Panc1 (cell line): Measurements from ENCODE around the gene TMEM167A. TPM values are rescaled to one million over a fixed set of nuclear protein-coding genes. Genes with fewer than 3 reads are reported as not detected.

ENCODE experiments used
- ATAC-seq: fragments of 200-7000 bp; cut with Tn5 transposase; 2 replicates; pipeline ENCODE4 v1.9.1; 2020; ENCODE audit warnings: mild to moderate bottlenecking, moderate library complexity
- BruUV-seq: library from RNA; stranded (reverse); fragments of 400-500 nt; replicated peaks from 2 replicates; lab custom pipeline; 2021; lab: Mats Ljungman, UMichigan
- CTCF ChIA-PET: fragments of 300-600 bp; sonication (Branson Sonifier 250); formaldehyde crosslinking; loops from one replicate; lab custom pipeline; 2022; ENCODE audit warnings: antibody characterized with exemption; lab: Charles Lee
- POLR2A ChIA-PET: fragments of 300-600 bp; sonication (Branson Sonifier 250); formaldehyde crosslinking; loops from one replicate; lab custom pipeline; 2022; ENCODE audit warnings: antibody characterized with exemption; lab: Charles Lee
- DNase-seq: peaks from one replicate; pipeline ENCODE4 v3.0.0-alpha.2; 2010; ENCODE audit warnings: low read depth, low spot score
- H3K27ac ChIP-seq: 2 replicates; pipeline ENCODE4 v1.5.1; 2011; ENCODE audit warnings: mild to moderate bottlenecking, low read length, inconsistent platforms
- H3K27me3 ChIP-seq: fragments of 200-500 bp; sonication (Bioruptor generic); 2 replicates; pipeline ENCODE4 v1.6.0; 2014; ENCODE audit warnings: low read length, inconsistent platforms; ENCODE audit not compliant: control insufficient read depth, insufficient read depth
- H3K36me3 ChIP-seq: fragments of 200-500 bp; sonication (Bioruptor generic); 2 replicates; pipeline ENCODE4 v1.5.1; 2014; ENCODE audit warnings: inconsistent platforms, mild to moderate bottlenecking, low read length, moderate library complexity; ENCODE audit not compliant: control insufficient read depth, insufficient read depth
- H3K4me1 ChIP-seq: 2 replicates; pipeline ENCODE4 v1.5.1; 2011; ENCODE audit warnings: inconsistent platforms, mild to moderate bottlenecking, low read length, moderate library complexity; ENCODE audit not compliant: control insufficient read depth, insufficient read depth
- H3K4me3 ChIP-seq, 2 experiments: 2 replicates each; pipeline ENCODE4 v1.5.1; 2011 to 2012; ENCODE audit warnings: low read depth in 2 of 2, low read length in 2 of 2, mild to moderate bottlenecking in 2 of 2, inconsistent platforms in 1 of 2, moderate library complexity in 1 of 2
- H3K9me3 ChIP-seq: fragments of 200-500 bp; sonication (Bioruptor generic); 2 replicates; pipeline ENCODE4 v1.5.1; 2014; ENCODE audit warnings: low read depth, mild to moderate bottlenecking, inconsistent platforms, low read length, moderate library complexity; ENCODE audit not compliant: control insufficient read depth, insufficient read depth
- POLR2AphosphoS5 ChIP-seq: IDR thresholded peaks from 2 replicates; pipeline ENCODE4 v1.6.1; 2012; ENCODE audit warnings: mild to moderate bottlenecking, low read depth, low read length, moderate library complexity
- SIN3A ChIP-seq: IDR thresholded peaks from 2 replicates; pipeline ENCODE4 v1.6.1; 2012; ENCODE audit warnings: low read depth, mild to moderate bottlenecking, low read length, moderate library complexity, borderline replicate concordance; ENCODE audit not compliant: insufficient read depth
- TCF7L2 ChIP-seq: IDR thresholded peaks from 2 replicates; pipeline ENCODE4 v1.6.1; 2011; ENCODE audit warnings: mild to moderate bottlenecking, low read depth, low read length, inconsistent platforms
- in situ Hi-C: cut with HindIII; loops from 2 replicates; pipeline ENCODE4 v1.10.0; 2016; ENCODE audit warnings: low sequenced_read_pairs, low pct_unique_long_range_greater_than_20kb
- intact Hi-C: fragments of 100-400 bp; cut with micrococcal nuclease; formaldehyde crosslinking; loops from one replicate; pipeline ENCODE4 v1.10.0; 2022; ENCODE audit not compliant: unreplicated experiment
- total RNA-seq: library from RNA; stranded (reverse); gene quantifications from one replicate; pipeline ENCODE4 v1.2.1, GENCODE V29; 2021; ENCODE audit not compliant: unreplicated experiment
- TF ChIP-seq, protein P1 (sequence below), 2 experiments: IDR thresholded peaks; 2 replicates each; pipeline ENCODE4 v1.6.1; 2011 to 2012; ENCODE audit warnings: low read depth in 2 of 2, control low read depth in 1 of 2, low read length in 1 of 2, mild to moderate bottlenecking in 1 of 2, moderate library complexity in 1 of 2; ENCODE audit not compliant: insufficient read depth in 1 of 2
- TF ChIP-seq, protein P2 (sequence below): fragments of 450-650 bp; IDR thresholded peaks from 2 replicates; pipeline ENCODE4 v1.5.1; 2017; ENCODE audit warnings: mild to moderate bottlenecking

The TMEM167A gene
- total RNA-seq, 1 experiment from 2014 or later = 117 TPM

- ChIA-PET POLR2A (no interaction called here), CTCF (no interaction called here)
- TF ChIP-seq POLR2AphosphoS5 (no peak), TCF7L2 (no peak), SIN3A (no peak)
- TF ChIP-seq, protein P1, sequence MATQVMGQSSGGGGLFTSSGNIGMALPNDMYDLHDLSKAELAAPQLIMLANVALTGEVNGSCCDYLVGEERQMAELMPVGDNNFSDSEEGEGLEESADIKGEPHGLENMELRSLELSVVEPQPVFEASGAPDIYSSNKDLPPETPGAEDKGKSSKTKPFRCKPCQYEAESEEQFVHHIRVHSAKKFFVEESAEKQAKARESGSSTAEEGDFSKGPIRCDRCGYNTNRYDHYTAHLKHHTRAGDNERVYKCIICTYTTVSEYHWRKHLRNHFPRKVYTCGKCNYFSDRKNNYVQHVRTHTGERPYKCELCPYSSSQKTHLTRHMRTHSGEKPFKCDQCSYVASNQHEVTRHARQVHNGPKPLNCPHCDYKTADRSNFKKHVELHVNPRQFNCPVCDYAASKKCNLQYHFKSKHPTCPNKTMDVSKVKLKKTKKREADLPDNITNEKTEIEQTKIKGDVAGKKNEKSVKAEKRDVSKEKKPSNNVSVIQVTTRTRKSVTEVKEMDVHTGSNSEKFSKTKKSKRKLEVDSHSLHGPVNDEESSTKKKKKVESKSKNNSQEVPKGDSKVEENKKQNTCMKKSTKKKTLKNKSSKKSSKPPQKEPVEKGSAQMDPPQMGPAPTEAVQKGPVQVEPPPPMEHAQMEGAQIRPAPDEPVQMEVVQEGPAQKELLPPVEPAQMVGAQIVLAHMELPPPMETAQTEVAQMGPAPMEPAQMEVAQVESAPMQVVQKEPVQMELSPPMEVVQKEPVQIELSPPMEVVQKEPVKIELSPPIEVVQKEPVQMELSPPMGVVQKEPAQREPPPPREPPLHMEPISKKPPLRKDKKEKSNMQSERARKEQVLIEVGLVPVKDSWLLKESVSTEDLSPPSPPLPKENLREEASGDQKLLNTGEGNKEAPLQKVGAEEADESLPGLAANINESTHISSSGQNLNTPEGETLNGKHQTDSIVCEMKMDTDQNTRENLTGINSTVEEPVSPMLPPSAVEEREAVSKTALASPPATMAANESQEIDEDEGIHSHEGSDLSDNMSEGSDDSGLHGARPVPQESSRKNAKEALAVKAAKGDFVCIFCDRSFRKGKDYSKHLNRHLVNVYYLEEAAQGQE (IDR thresholded peaks at IDR 0.05; ENCODE audit: insufficient read depth in 1 of 2, low read depth in 2 of 2, low read length in 1 of 2) = no peak
- TF ChIP-seq, protein P2, sequence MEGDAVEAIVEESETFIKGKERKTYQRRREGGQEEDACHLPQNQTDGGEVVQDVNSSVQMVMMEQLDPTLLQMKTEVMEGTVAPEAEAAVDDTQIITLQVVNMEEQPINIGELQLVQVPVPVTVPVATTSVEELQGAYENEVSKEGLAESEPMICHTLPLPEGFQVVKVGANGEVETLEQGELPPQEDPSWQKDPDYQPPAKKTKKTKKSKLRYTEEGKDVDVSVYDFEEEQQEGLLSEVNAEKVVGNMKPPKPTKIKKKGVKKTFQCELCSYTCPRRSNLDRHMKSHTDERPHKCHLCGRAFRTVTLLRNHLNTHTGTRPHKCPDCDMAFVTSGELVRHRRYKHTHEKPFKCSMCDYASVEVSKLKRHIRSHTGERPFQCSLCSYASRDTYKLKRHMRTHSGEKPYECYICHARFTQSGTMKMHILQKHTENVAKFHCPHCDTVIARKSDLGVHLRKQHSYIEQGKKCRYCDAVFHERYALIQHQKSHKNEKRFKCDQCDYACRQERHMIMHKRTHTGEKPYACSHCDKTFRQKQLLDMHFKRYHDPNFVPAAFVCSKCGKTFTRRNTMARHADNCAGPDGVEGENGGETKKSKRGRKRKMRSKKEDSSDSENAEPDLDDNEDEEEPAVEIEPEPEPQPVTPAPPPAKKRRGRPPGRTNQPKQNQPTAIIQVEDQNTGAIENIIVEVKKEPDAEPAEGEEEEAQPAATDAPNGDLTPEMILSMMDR = no peak
- Histone ChIP-seq H3K27ac (no peak overlapping the region), H3K4me1 (no peaks in the 10 kb centered on the region), H3K27me3 (no peaks in the 10 kb centered on the region), H3K9me3 (no peaks in the 10 kb centered on the region), H3K36me3 (no peaks in the 10 kb centered on the region), H3K4me3 (no peak overlapping the region)
- intact Hi-C loops (no loop called here), in situ Hi-C loops (no loop called here)
- no peak for ATAC-seq
- BruUV-seq = no TSS peak
- DNase-seq = no peak
These were observed 45.8 kb downstream of the TMEM167A start for GRCh38 chr5:83031381-83031780.

GRCh38 chr5:83029912-83030311 lies 47.3 kb downstream of the TMEM167A start:
- DNase-seq (no peak), ATAC-seq (no peak)
- no peaks in the 10 kb centered on the region for H3K36me3 ChIP-seq
- no peaks in the 10 kb centered on the region for H3K9me3 ChIP-seq
- in situ Hi-C loops = no loop called here
- H3K4me3 ChIP-seq = no peak overlapping the region
- intact Hi-C loops = no loop called here
- H3K27me3 ChIP-seq = no peaks in the 10 kb centered on the region
- BruUV-seq = no TSS peak
- H3K4me1 ChIP-seq = no peaks in the 10 kb centered on the region
- POLR2A ChIA-PET = no interaction called here
- H3K27ac ChIP-seq = no peak overlapping the region
- CTCF ChIA-PET = no interaction called here
- TF ChIP-seq TCF7L2 (no peak), SIN3A (no peak), POLR2AphosphoS5 (no peak)
- TF ChIP-seq, protein P2 = no peak
- TF ChIP-seq, protein P1 (IDR thresholded peaks at IDR 0.05; ENCODE audit: insufficient read depth in 1 of 2, low read depth in 2 of 2, low read length in 1 of 2) = no peak
